ACC112 (cell line): ENCODE measurements around the gene KATNAL1.

Experiments used
- H2AFZ ChIP-seq: fragments of 200-600 bp; sonication (generic); one replicate; pipeline ENCODE4 v1.6.0; 2017; ENCODE audit warnings: antibody characterized with exemption, low read length; ENCODE audit not compliant: unreplicated experiment
- H3K27ac ChIP-seq: fragments of 200-600 bp; sonication (generic); 2 replicates; pipeline ENCODE4 v1.5.1; 2014; ENCODE audit warnings: low read depth, mild to moderate bottlenecking, antibody characterized with exemption, low read length, moderate library complexity
- H3K27me3 ChIP-seq: fragments of 200-600 bp; sonication (generic); 2 replicates; pipeline ENCODE4 v1.6.1; 2014; ENCODE audit warnings: mild to moderate bottlenecking, antibody characterized with exemption, low read length, moderate library complexity, mixed read lengths; ENCODE audit not compliant: insufficient read depth
- H3K36me3 ChIP-seq: fragments of 200-600 bp; sonication (generic); 2 replicates; pipeline ENCODE4 v1.6.1; 2016; ENCODE audit warnings: mild to moderate bottlenecking, antibody characterized with exemption, low read length, moderate library complexity, mixed read lengths; ENCODE audit not compliant: insufficient read depth
- H3K4me1 ChIP-seq: fragments of 200-600 bp; sonication (generic); one replicate; pipeline ENCODE4 v1.6.1; 2016; ENCODE audit warnings: low read length, mixed read lengths; ENCODE audit not compliant: insufficient read depth, unreplicated experiment, control insufficient read depth
- H3K4me3 ChIP-seq: fragments of 200-600 bp; sonication (generic); 2 replicates; pipeline ENCODE4 v1.5.1; 2014; ENCODE audit warnings: mild to moderate bottlenecking, low read depth, low read length
- H3K79me2 ChIP-seq: fragments of 200-600 bp; sonication (generic); one replicate; pipeline ENCODE4 v1.6.0; 2016; ENCODE audit warnings: low read length; ENCODE audit not compliant: control insufficient read depth, unreplicated experiment, insufficient read depth

Gene KATNAL1

GRCh38 chr13:30341815-30342570 lies 34.6 kb upstream of the KATNAL1 start:
- Histone ChIP-seq H3K79me2 (no peaks in the 10 kb centered on the region), H3K27me3 (no peaks in the 10 kb centered on the region), H3K4me3 (peak overlapping the region; percentile 28), H2AFZ (peak overlapping the region; percentile 41), H3K4me1 (peaks cover 44% of the 10 kb centered on the region), H3K36me3 (no peaks in the 10 kb centered on the region), H3K27ac (0 out of 2 replicates have a peak overlapping the region, but pooled peaks have one; percentile 15)

GRCh38 chr13:30340331-30341250 lies 33.2 kb upstream of the KATNAL1 start:
- H3K79me2 ChIP-seq: no peaks in the 10 kb centered on the region
- H3K27me3 ChIP-seq: no peaks in the 10 kb centered on the region
- peaks cover 44% of the 10 kb centered on the region for H3K4me1 ChIP-seq
- H3K4me3 ChIP-seq: peak overlapping the region; percentile 57
- no peaks in the 10 kb centered on the region for H3K36me3 ChIP-seq
- H3K27ac ChIP-seq: peak overlapping the region; percentile 55
- peak overlapping the region; percentile 58 for H2AFZ ChIP-seq

GRCh38 chr13:30339738-30340330 lies 32.5 kb upstream of the KATNAL1 start:
- H3K27ac ChIP-seq: peak overlapping the region; percentile 55
- H3K4me1 ChIP-seq: peaks cover 44% of the 10 kb centered on the region
- H2AFZ ChIP-seq: no peak overlapping the region
- no peak overlapping the region for H3K4me3 ChIP-seq
- H3K27me3 ChIP-seq: no peaks in the 10 kb centered on the region
- no peaks in the 10 kb centered on the region for H3K36me3 ChIP-seq
- H3K79me2 ChIP-seq: no peaks in the 10 kb centered on the region

- peaks cover 44% of the 10 kb centered on the region for H3K4me1 ChIP-seq
- no peak overlapping the region for H2AFZ ChIP-seq
- no peak overlapping the region for H3K27ac ChIP-seq
- no peak overlapping the region for H3K4me3 ChIP-seq
- no peaks in the 10 kb centered on the region for H3K36me3 ChIP-seq
- H3K79me2 ChIP-seq: no peaks in the 10 kb centered on the region
- H3K27me3 ChIP-seq: no peaks in the 10 kb centered on the region
Measured at GRCh38 chr13:30338952-30339351, 31.6 kb upstream of the KATNAL1 start.

- H3K27me3 ChIP-seq: no peaks in the 10 kb centered on the region
- H3K4me3 ChIP-seq: no peak overlapping the region
Measured at GRCh38 chr13:30338331-30338851, 31.0 kb upstream of the KATNAL1 start.

GRCh38 chr13:30337061-30337610 lies 29.8 kb upstream of the KATNAL1 start:
- Histone ChIP-seq H3K36me3 (no peaks in the 10 kb centered on the region), H2AFZ (no peak overlapping the region), H3K4me1 (peaks cover 37% of the 10 kb centered on the region), H3K79me2 (no peaks in the 10 kb centered on the region), H3K27ac (no peak overlapping the region), H3K27me3 (no peaks in the 10 kb centered on the region), H3K4me3 (no peak overlapping the region)

More at GRCh38 chr13:30338331-30338851, 31.0 kb upstream of the KATNAL1 start:
- peak overlapping the region; percentile 46 for H2AFZ ChIP-seq
- peaks cover 44% of the 10 kb centered on the region for H3K4me1 ChIP-seq
- H3K36me3 ChIP-seq: no peaks in the 10 kb centered on the region
- H3K27ac ChIP-seq: no peak overlapping the region
- no peaks in the 10 kb centered on the region for H3K79me2 ChIP-seq

GRCh38 chr13:30334663-30335386 lies 27.5 kb upstream of the KATNAL1 start:
- H3K27me3 ChIP-seq: no peaks in the 10 kb centered on the region
- H3K27ac ChIP-seq: no peak overlapping the region
- no peaks in the 10 kb centered on the region for H3K79me2 ChIP-seq
- H3K4me1 ChIP-seq: peaks cover 20% of the 10 kb centered on the region
- H2AFZ ChIP-seq: no peak overlapping the region
- H3K36me3 ChIP-seq: no peaks in the 10 kb centered on the region
- H3K4me3 ChIP-seq: no peak overlapping the region

- Histone ChIP-seq H2AFZ (no peak overlapping the region), H3K27me3 (no peaks in the 10 kb centered on the region), H3K36me3 (no peaks in the 10 kb centered on the region), H3K27ac (no peak overlapping the region), H3K4me1 (peaks cover 8% of the 10 kb centered on the region), H3K79me2 (no peaks in the 10 kb centered on the region), H3K4me3 (no peak overlapping the region)
Measured at GRCh38 chr13:30333616-30334015, 26.3 kb upstream of the KATNAL1 start.

GRCh38 chr13:30332456-30333143 lies 25.2 kb upstream of the KATNAL1 start:
- no peaks in the 10 kb centered on the region for H3K36me3 ChIP-seq
- H3K4me3 ChIP-seq: no peak overlapping the region
- no peak overlapping the region for H2AFZ ChIP-seq
- H3K4me1 ChIP-seq: no peaks in the 10 kb centered on the region
- H3K27me3 ChIP-seq: no peaks in the 10 kb centered on the region
- no peaks in the 10 kb centered on the region for H3K79me2 ChIP-seq
- H3K27ac ChIP-seq: no peak overlapping the region
